HPDE6-E6E7 (cell line): ENCODE data around the gene MB21D2.
"Not testable (repeated sequence)": the region's sequence is repeated elsewhere in the genome, so short reads cannot be mapped to it uniquely, and the experiment has no call there.

Experiments used
- DNase-seq: peaks from one replicate; pipeline ENCODE4 v3.0.0; 2011; ENCODE audit warnings: missing footprints; ENCODE audit errors: extremely low spot score

Gene MB21D2, protein sequence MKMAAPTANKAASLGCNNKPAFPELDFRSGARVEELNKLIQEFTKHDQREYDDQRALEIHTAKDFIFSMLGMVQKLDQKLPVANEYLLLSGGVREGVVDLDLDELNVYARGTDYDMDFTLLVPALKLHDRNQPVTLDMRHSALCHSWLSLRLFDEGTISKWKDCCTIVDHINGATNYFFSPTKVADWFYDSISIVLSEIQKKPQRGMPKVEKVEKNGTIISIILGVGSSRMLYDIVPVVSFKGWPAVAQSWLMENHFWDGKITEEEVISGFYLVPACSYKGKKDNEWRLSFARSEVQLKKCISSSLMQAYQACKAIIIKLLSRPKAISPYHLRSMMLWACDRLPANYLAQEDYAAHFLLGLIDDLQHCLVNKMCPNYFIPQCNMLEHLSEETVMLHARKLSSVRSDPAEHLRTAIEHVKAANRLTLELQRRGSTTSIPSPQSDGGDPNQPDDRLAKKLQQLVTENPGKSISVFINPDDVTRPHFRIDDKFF

DNA sequence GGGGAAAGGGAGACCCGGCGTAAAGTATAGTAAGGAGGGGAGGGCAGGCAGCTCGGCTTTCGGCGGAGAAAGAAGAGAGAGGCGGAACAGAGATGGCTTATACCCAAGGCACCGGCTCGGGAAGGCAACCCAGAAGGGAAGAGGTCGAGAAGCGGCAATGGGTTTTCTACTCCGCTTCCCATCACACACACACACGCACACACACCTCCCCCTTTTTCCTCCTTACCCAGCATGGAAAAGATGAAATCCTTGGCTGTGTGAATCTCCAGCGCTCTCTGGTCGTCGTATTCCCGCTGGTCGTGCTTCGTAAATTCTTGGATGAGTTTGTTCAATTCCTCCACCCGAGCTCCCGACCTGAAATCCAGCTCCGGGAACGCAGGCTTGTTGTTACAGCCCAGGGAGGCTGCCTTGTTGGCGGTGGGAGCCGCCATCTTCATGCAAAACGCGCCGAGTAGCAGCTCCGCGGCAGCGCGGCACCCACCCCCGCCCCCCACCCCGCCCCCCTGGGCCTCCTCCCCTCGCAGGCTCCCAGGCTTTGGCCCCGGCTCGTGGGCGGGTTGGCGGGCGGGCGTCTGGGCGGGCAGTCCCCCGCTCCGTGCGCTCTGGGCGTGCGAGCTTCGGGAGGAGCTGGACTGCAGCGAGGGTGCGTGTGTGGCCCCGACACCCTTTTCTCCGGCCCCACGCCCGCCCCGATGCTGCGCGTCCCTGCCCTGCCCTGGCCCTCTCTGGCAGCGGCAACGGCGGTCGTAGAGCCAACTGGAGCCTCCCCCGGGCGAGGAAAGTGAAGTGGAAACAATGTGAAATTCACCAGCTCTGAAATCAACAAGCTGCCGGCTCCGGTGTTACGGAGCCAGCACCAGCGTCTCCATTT, at the start of gene MB21D2:
MB21D2 (minus strand) TSS at position 453 of the 871 bp plus-strand sequence; CDS start at position 437, 16 bp downstream.
- DNase-seq, result peak; percentile 75

DNA sequence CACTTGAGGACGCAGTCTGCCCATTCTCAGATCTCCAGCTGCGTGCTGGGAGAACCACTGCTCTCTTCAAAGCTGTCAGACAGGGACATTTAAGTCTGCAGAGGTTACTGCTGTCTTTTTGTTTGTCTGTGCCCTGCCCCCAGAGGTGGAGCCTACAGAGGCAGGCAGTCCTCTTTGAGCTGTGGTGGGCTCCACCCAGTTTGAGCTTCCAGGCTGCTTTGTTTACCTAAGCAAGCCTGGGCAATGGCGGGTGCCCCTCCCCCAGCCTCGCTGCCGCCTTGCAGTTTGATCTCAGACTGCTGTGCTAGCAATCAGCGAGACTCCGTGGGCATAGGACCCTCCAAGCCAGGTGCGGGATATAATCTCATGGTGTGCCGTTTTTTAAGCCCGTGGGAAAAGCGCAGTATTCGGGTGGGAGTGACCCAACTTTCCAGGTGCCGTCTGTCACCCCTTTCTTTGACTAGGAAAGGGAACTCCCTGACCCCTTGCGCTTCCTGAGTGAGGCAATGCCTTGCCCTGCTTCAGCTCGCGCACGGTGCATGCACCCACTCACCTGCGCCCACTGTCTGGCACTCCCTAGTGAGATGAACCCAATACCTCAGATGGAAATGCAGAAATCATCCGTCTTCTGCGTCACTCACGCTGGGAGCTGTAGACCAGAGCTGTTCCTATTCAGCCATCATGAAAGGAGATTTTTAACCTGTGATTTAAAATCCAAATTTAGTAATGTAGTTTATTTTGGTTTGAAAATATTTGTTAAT, 47.5 kb upstream of the MB21D2 start:
- not testable (repeated sequence) for DNase-seq

DNA sequence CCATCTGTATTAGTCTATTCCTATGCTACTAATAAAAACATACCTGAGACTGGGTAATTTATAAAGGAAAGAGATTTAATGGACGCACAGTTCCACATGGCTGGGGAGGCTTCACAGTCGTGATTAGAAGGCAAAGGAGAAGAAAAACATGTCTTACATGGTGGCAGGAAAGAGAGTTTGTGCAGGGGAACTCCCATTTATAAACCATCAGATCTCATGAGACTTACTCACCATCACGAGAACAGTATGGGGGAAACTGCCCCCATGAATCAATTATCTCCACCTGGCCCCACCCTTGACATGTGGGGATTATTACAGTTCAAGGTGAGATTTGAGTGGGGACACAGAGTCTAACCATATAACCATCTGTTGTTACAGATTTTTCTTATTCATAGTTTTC, 42.1 kb upstream of the MB21D2 start:
- no peak for DNase-seq

DNA sequence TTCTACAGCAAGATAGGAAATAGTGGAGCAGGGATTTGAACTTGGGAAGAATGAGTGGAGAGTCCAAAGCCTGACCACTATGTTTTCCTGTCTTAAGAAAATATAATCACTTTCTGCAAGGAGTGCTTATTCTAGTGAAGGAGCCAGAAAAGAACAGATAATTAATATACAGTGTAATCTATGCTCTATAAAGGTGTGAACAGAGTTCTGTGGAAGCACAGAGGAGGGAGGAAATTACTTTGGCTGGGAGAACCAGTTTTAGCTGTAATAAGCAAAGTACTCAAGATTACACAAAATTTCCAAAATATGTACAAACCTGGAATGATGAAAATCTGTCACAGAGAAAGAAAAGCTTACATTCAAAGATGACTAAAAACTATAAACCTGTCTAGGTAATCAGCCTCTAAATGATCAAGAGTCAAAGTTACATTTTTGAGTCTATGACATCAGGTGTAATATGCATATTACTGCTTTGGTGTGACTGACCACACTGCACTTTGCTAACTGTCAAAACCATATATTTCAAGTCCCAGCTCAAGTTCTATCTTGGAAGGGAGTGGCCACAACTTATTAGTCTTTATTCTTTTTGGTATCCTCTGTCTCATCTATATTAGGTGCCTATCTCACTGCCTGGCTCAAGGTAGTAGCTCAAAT, 40.7 kb upstream of the MB21D2 start:
- DNase-seq, result no peak

DNA sequence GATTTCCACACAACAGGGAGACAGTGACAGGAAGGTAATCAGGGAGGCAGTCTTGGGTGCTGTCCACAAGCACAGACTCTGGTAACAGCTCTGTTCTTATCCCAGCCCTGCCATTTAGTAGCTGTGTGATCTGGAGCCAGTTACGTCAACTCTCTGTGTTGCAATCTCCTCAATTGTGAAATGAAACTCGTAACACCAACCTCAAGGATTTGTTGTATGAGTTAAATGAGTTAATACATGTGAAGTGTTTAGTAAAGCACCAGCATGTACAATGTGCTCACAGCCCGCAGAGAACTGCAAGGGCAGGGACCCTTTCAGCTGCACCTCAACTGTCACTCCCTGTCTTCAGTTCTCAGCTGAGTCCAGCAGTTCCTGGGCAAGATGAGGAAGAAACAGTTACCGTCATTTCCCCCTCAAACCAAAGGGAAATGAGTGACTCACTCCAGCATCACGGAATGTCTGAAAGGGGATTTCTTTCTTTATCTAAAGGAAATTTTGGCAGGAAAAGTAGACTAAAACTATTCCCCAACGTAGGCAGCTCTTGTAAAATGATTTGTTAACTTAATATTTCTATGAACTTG, 39.9 kb upstream of the MB21D2 start:
- DNase-seq, result peak; percentile 70

DNA sequence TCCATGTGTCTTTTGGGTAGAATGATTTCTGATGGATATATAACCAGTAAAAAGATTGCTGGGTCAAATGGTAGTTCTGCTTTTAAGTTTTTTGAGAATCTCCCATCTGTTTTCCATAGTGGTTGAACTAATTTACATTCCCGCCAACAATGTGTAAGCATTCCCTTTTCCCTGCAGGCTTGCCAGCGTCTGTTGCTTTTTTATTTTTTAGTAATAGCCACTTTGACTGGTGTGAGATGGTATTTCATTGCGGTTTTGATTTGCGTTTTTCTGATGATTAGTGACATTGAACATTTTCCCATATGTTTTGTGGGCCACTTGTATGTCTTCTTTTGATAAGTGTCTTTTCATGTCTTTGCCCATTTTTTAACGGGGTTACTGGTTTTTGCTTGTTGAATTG, 36.3 kb upstream of the MB21D2 start:
- no peak for DNase-seq

DNA sequence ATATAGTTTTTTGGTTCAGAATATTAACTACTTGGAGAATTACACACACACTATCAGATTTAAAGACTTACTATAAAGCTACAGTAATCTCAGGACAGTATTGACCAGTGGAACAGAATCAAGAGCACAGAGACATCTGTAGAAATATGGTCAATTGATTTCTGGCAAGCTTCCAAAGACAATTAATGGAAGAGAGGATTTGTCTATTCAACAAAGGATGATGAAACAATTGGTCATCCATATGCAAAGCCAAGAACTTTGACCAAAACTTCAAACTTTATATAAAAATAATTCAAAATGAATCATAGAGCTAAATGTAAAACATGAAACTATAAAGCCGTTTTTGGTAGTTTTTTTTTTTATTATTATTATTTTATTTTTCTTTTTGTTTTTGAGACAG, 29.8 kb upstream of the MB21D2 start:
- no peak for DNase-seq

DNA sequence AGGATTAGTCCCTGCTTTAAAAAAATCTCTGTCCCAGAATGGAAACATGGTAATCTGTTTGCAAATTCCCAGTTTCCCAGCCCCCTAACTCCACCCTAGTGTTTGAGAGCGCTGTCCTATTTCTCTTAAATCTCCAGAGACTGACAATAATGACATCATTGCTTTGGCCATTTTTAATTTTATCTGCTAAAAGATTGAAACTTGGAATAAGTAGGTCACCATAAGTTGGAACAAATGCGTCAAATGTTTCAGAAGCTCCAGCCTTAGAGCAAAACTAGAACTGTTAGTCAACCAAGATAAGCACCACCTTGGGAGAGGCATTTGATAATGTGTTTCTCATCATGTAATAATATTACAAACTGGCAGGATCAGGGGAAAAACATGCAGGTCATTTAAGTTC, 25.7 kb upstream of the MB21D2 start:
- DNase-seq, result no peak

DNA sequence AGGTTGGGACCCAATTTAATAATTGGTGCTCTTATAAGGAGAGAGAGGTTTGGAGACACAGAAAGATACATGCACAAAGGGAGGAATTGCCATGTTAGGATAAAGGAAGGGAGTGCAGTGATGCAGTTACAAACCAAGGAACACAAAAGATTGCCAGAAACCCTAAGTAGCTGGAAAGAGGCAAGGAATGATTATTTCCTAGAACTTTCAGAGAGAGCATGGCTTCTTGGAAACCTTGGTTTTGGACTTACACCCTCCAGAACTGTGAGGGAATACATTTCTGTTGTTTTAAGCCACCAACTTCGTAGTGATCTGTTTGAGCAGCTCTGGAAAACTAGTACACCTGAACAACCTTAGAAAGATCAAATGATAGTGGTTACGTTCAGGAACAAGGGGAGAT, 25.0 kb upstream of the MB21D2 start:
- no peak for DNase-seq

DNA sequence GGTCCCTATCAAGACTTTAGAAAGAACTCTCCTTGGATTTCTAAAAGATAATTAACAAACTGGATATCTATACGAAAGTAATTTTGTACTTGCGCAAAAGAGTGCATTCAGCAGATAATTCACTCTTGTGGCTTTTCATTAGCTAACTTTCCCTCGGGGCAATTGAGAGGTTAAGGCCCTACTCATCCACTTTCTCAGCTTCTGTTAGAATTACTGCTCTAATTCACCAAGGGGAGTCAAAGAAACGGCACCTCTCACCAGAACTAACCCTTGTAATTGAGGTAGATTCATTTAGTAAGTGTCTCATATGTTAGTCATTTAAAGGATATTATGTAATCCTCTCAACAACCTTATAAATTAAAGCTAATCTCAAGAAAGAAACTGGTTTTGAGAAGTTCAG, 22.5 kb upstream of the MB21D2 start:
- DNase-seq, result peak; percentile 21

DNA sequence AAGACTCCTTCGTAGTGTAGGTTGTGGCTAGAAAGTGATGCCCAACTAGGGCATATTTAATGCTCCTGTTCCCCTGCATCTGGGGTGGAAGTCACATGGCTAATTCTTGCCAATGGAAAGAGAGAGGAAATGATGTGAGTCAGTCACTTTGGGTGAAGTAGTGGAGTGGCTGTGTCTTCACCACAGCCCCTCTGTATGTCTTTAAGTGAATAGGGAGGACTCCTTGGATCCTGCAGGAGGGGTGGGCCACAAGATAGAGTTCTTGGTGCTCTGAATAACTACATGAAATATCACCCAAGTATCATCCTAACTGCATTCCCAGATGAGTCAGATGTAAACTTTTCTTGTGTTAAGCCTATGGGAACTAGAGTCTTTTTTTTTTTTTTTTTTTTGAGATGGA, 17.8 kb upstream of the MB21D2 start:
- no peak for DNase-seq

DNA sequence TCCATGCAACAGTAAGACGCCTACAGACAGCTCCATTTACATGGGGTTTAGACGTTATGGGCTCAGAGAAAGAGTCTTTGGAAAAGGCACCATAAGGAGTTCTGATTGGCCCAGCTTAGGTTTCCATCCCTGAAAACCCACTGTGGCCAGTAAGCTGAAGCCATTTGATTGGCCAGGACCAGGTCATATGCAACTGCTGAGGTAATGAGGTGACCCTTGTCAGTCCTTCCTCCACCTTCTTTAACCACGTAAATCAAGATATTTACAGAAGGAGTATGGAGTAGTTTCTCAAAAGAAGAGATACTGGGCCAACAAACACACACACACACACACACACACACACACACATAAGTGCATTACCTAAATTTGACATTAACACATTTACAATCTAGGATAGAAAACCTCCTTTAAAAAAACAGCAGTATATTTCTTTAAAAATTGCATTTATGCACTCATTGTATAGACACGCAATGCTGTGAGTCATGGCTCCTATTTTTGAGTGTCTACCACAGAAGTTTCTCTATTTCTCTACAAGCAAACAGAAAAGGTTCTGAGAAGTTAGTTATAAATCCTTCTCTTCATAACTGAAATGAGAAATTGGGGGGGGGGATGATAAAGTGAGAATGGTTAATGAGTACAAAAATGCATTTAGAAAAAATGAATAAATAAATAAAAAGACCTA, 16.3 kb upstream of the MB21D2 start:
- no peak for DNase-seq

DNA sequence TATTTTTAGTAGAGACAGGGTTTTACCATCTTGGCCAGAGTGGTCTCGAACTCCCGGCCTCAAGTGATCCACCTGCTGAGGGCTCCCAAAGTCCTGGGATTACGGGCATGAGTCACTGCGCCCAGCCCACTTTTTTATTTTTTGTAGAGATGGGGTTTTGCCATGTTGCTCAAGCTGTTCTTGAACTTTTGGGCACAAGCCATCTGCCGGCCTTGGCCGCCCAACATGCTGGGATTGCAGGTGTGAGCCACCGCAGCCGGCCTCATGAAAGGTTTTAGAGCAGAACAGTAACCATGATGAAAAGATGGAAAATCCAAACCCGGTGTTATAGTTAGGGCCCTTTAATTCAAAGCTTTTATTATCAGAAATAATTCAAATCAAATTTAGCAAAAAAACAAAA, 15.6 kb upstream of the MB21D2 start:
- DNase-seq, result no peak

DNA sequence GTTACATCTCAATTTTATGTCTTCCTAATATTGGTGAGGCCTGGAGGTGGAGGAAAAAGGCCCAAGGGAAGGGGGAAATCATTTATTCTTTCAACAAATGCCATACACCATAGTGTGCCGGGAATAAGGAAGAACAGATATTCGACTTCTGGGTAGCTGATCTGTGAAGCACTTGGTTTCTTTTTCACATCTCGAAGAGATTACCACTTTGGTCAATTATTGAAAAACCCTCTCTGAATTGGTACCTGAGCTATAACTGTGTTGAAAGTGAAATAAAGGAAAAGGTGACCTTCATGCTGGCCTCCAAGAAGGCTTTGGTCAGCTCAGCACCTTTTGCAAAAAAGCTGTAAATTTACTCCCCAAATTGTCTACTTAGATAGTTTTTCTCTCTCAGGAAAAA, 14.2 kb upstream of the MB21D2 start:
- DNase-seq, result no peak

DNA sequence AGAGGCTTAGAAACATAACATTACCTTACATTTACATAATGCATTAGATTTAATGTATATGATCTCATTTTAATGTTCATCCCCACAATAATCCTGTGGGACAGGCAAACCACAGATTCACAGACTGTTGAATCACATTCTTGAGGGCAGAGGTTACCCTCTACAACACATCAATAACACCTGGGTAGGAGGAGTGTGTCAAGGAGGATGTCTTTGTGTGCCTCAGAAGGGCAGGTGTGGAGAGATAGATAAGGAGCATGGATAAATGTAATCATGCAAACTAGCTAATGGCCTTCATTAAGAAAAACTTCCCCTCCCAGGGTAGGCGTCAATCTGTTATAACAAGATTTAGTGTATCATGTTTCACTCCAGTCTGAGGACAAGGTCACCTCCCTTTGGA, 12.9 kb upstream of the MB21D2 start:
- no peak for DNase-seq

DNA sequence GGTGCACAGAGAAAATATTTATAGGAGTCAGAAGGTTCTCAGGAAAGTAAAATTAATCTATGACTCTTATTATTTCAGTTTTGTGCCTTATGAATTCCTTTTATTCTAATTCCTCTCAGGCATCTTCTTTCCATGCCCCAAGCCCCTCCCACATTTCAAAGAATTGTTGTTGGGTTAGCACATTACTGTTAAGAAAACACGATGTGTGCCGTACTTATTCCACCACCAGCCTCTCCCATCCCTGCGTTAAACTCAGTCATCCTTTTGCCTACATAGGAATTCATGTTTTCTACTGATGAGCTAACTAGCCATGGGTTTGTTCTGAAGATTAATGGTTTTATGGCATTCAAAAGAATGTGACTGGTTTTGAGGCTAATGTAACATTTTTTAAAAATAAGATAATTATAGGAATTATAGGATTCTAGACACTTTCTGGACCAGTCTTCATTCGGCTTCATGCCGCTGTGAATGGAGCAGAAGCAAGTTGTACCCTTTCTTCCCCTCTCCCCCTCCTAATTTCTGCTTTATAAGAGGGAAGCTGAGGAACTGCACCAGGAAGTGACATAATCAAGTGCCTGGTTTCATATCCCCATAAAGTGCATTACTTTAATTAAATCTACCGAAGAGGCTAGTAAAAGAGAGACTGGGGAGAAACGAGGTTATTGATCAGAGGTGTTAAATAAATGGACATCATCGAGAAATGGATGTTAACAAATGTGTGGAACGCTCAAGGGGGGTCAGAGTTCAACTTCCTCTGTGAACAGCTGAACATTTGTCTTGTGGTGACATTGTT, 12.3 kb upstream of the MB21D2 start:
- no peak for DNase-seq

DNA sequence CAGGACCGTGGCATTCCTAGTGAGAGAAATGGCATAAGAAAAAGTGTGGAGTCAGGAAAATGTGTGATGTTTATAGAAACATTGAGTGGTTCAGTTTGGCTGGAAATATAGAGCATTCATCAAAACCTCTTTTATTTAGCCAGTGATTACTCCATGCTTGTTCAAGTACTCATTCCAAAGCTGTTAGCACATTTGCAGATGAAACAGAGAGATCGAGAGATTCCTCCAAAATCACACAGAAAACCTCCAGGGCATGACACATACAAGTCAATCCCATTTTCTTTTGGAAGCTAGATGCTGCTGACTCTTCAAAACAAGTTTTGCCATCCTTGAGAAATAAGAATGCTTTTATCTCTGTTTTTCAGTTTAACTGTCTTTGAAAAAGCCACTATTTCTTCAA, 11.5 kb upstream of the MB21D2 start:
- no peak for DNase-seq

DNA sequence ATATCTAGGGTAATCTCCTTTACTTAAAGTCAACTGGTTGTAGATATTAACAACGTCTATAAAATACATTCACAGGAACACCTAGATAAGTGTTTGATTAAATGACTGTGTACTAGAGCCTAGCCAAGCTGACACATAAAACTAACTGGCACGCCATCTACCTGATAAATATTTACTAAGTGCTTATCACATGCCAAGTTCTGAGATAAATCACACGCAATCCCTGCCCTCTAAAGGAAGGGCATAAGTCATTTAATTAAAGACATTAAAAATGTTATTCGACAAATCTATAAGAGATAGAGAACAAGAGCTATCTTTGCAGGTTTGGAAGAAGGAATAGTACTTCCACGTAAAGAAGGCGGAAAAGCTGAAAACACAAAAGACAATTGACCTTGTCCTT, 11.1 kb upstream of the MB21D2 start:
- DNase-seq, result no peak

DNA sequence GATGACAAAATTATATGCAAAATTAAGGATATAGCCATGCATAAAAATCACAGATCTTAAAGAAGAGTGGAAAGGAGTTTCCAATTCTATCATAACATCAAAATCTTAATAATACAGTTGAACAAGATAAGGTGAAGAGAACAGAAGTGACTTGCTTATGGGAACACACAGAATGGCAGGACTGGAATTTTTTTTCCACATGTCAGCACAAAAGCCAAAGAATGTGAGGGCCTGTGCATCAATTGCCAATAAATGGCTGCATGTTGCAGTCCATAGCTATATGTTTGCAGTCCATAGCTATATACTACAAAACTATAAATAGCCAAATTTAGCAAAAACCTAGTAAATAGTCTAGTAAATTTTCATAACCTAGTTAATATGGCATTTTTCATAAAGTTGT, 10.4 kb upstream of the MB21D2 start:
- DNase-seq, result no peak

DNA sequence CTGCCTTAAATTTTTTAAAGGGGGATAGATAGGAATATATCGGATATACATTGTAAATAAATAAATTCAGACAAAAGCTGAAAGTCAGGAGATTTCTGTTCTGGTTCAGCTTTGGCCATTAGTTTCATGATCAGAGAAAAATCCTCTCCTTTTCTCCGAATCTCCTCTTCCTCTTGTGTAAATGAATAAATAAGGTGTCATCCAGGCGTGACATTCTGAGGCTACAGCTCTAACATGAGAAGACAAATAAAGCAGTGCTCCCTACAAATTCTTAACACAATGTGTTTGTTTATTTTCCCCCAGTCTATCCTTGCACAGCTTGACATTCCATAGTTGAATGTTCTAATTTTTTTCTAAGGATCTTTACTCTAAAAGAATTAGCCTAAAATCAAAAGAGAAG, 9.4 kb upstream of the MB21D2 start:
- no peak for DNase-seq
